Right lobe of liver (tissue), 6 donors: Measurements from ENCODE around the gene TFIP11. TPM values are rescaled to one million over a fixed set of nuclear protein-coding genes. Genes with fewer than 3 reads are reported as not detected.

Source experiments
- ATAC-seq, 4 donors: fragments of 200-7000 bp; cut with Tn5 transposase; one replicate each; pipeline ENCODE4 v1.9.1; 2020; ENCODE audit warnings: mild to moderate bottlenecking in 4 of 4, moderate library complexity in 4 of 4
- DNase-seq, 3 donors: peaks; one replicate each; pipeline ENCODE4 v3.0.0-alpha.2; 2020
- H3K27ac ChIP-seq, 3 donors: fragments of 200-600 bp; one replicate each; pipeline ENCODE4 v1.8.0; 2022
- H3K27me3 ChIP-seq, 2 donors: fragments of 200-600 bp; one replicate each; pipeline ENCODE4 v1.8.0; 2022
- H3K36me3 ChIP-seq, 4 donors: fragments of 200-600 bp; sonication (generic) in 1 of 4; one replicate each; pipeline versions ENCODE4 v1.5.1 to v1.8.0; 2017 to 2022; ENCODE audit warnings: control low read depth in 1 of 4
- H3K4me1 ChIP-seq, 4 donors: fragments of 200-600 bp; sonication (generic) in 1 of 4; one replicate each; pipeline versions ENCODE4 v1.5.1 to v1.8.0; 2017 to 2022; ENCODE audit warnings: control low read depth in 1 of 4
- H3K4me3 ChIP-seq, 3 donors: fragments of 200-600 bp; one replicate each; pipeline ENCODE4 v1.8.0; 2022
- H3K9me3 ChIP-seq, 4 donors: fragments of 200-600 bp; sonication (generic) in 1 of 4; one replicate each; pipeline versions ENCODE4 v1.5.1 to v1.8.0; 2017 to 2022; ENCODE audit warnings: control low read depth in 1 of 4
- POLR2A ChIP-seq: fragments of 450-650 bp; IDR thresholded peaks from one replicate; pipeline ENCODE4 v1.6.1; 2017; ENCODE audit warnings: antibody characterized with exemption, mild to moderate bottlenecking
- WGBS: methylation state at CpG from one replicate; pipeline ENCODE4 v1.1.6; 2018; ENCODE audit warnings: low coverage, low lambda C conversion rate; ENCODE audit not compliant: insufficient coverage; ENCODE audit errors: missing lambda C conversion rate; 5-methylcytosine and 5-hydroxymethylcytosine counted together
- intact Hi-C, 2 donors: fragments of 100-400 bp; cut with DNase I; formaldehyde crosslinking; loops; one replicate each; pipeline versions ENCODE4 v1.11.2 to v1.14.1; 2022
- total RNA-seq, 6 experiments: library from RNA; depleted of rRNA in 2 of 6; stranded (reverse); fragments of >200 nt in 2 of 6; fragmentation: NEBNext Ultra II Directional in 3 of 6; extraction: Animal tissue kit (Norgen Biotek cat#: 25700) in 3 of 6; gene quantifications; one replicate each; pipeline versions ENCODE4 v1.1.0 to v1.2.4, GENCODE V29; 2016 to 2023
- TF ChIP-seq, protein P1 (sequence below), 4 donors: fragments of 200-600 bp in 3 of 4; fragments of 450-650 bp in 1 of 4; IDR thresholded peaks; one replicate each; pipeline versions ENCODE4 v1.5.1 to v1.8.0; 2016 to 2022; ENCODE audit warnings: antibody characterized with exemption in 4 of 4, mild to moderate bottlenecking in 2 of 4
- donor health status: DM: no; HTN: yes; CAD: no.
- donor health status: DM: no; HTN: no; CAD: no.
- donor health status: DM: no; HTN: no; CAD: no.
- donor health status: DM: no; HTN: yes; CAD: no.
- donor health status: DM: no; HTN: yes; CAD: no.

Gene TFIP11
- total RNA-seq, 6 experiments from 2014 or later, result 17.0 to 24.1 (median 21.6) TPM

DNA sequence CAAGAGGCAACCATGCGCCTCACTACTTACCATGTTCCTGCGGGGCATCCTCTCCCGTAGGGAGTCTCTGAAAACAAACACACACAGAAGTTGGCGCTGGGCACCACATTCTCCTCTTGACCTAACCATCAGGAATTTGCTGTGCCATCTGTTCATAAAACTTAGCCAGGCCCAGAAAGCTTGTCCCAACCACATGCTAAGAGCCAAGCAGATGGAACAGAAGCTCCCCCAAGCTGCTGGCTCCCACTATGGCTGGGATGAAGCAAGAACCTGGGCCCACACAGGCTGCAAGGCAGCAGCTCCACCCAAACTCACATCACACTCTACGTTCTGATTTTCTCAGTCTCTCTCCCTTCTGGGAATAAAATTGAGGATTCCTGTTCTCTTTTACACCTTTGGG is 46.1 kb downstream of the TFIP11 start:
- 83% methylated on average over 3 of the region's 5 CpGs for WGBS
- Histone ChIP-seq H3K4me1 (peaks cover 0 to 9% (median 0%) of the 10 kb centered on the region in 4 donors), H3K9me3 (no peaks in the 10 kb centered on the region), H3K36me3 (peaks cover 3 to 77% (median 28%) of the 10 kb centered on the region in 4 donors), H3K4me3 (no peak overlapping the region), H3K27ac (no peak overlapping the region), H3K27me3 (no peaks in the 10 kb centered on the region)
- DNase-seq (no peak), ATAC-seq (no peak)
- TF ChIP-seq POLR2A, result no peak
- TF ChIP-seq, protein P1, sequence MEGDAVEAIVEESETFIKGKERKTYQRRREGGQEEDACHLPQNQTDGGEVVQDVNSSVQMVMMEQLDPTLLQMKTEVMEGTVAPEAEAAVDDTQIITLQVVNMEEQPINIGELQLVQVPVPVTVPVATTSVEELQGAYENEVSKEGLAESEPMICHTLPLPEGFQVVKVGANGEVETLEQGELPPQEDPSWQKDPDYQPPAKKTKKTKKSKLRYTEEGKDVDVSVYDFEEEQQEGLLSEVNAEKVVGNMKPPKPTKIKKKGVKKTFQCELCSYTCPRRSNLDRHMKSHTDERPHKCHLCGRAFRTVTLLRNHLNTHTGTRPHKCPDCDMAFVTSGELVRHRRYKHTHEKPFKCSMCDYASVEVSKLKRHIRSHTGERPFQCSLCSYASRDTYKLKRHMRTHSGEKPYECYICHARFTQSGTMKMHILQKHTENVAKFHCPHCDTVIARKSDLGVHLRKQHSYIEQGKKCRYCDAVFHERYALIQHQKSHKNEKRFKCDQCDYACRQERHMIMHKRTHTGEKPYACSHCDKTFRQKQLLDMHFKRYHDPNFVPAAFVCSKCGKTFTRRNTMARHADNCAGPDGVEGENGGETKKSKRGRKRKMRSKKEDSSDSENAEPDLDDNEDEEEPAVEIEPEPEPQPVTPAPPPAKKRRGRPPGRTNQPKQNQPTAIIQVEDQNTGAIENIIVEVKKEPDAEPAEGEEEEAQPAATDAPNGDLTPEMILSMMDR (IDR thresholded peaks at IDR 0.05), result no peak
- intact Hi-C loops, result no loop called here

DNA sequence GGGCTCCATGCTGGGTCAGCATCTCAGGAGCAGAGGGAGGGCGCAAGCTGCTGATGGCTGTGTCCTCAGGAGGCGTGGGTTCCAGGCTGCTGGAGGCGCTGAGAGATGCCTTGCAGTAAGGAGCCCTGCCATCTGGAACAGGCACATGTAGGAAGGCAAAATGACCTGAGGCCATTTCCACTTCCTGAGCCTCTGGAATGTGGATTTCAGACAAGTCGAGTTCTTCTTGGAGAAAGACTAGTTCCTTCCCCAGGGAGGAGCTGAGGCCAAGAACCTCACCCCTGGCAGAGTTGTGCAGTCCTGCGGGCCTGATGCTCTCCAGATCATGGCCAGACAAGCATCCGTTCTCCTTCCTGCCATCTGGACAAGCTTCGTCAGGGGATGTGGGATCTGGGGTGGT is 48.0 kb downstream of the TFIP11 start:
- TF ChIP-seq POLR2A, result no peak
- TF ChIP-seq, protein P1 (IDR thresholded peaks at IDR 0.05), result no peak
- H3K27ac ChIP-seq, result no peak overlapping the region
- DNase-seq (no peak), ATAC-seq (peak in 2 of 4 donors; percentile 12 to 32)
- H3K36me3 ChIP-seq, result peaks cover 0 to 61% (median 19%) of the 10 kb centered on the region in 4 donors
- no peaks in the 10 kb centered on the region for H3K9me3 ChIP-seq
- H3K4me1 ChIP-seq, result peaks cover 0 to 9% (median 0%) of the 10 kb centered on the region in 4 donors
- H3K4me3 ChIP-seq, result no peak overlapping the region
- intact Hi-C loops, result no loop called here
- WGBS, result no CpG with 5 or more reads among the region's 7 CpGs
- H3K27me3 ChIP-seq, result no peaks in the 10 kb centered on the region

DNA sequence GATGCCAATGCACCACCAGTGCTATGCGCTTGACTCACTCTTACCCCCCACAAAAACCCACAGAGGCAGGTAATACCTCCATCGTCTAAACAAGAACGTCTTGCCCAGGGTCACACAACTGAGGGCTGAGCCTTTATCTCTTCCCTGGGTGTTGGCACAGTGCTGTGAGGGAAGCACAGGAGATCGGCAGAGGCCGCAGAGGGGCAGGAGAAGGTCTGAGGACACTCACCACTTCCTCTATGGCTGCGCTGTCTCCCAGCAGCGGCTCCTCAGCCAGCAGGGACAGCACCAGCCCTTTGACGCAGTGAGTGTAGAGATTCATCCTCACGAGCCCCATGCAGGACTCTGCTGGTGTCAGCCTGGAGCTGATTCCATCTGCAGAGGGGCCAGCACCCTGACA is 48.6 kb downstream of the TFIP11 start:
- peak; percentile 16 to 39 (median 21) for ATAC-seq

DNA sequence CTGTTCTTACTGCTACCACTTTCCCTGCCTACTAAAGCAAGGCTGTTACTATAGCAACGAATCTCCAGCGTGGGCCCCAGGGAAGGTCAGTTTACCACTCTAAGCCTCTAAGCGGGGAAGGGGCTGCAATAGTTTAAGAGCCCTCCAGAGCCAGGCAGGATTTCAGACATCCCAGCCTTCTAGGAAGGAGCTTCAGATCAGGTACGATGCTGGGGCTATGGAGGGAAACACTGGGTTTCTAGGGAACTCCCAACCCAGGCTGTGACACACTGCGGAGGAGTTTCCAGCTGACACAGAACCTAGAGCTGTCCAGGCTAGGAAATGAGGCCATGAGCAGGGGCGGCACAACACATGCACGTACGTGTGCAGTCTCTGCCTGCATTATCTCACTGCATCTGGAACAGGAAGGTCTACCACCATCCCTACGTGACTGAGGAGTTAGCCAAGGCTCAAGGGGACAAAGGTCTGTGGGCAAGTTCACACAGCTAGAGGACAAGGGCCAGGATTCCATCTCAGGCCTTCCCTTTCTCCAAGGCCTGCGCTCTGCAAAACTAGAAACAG is 49.1 kb downstream of the TFIP11 start:
- WGBS, result 57% methylated on average over 4 of the region's 10 CpGs
- DNase-seq, result peak in 1 of 3 donors; percentile 34
- peak; percentile 36 to 79 (median 72) for ATAC-seq
- H3K4me1 ChIP-seq, result peaks cover 0 to 9% (median 0%) of the 10 kb centered on the region in 4 donors
- H3K4me3 ChIP-seq, result no peak overlapping the region
- peaks cover 0 to 52% (median 17%) of the 10 kb centered on the region in 4 donors for H3K36me3 ChIP-seq
- TF ChIP-seq POLR2A, result no peak
- TF ChIP-seq, protein P1 (IDR thresholded peaks at IDR 0.05), result no peak
- H3K27me3 ChIP-seq, result no peaks in the 10 kb centered on the region
- intact Hi-C loops, result no loop called here
- H3K27ac ChIP-seq, result no peak overlapping the region
- no peaks in the 10 kb centered on the region for H3K9me3 ChIP-seq

More for the DNA sequence above, 48.6 kb downstream of the TFIP11 start:
- no peak overlapping the region for H3K27ac ChIP-seq
- intact Hi-C loops, result no loop called here
- peaks cover 0 to 9% (median 0%) of the 10 kb centered on the region in 4 donors for H3K4me1 ChIP-seq
- DNase-seq, result no peak
- peaks cover 0 to 55% (median 17%) of the 10 kb centered on the region in 4 donors for H3K36me3 ChIP-seq
- TF ChIP-seq, protein P1 (IDR thresholded peaks at IDR 0.05), result no peak
- TF ChIP-seq POLR2A, result no peak
- 60% methylated on average over 1 of the region's 9 CpGs for WGBS
- H3K9me3 ChIP-seq, result no peaks in the 10 kb centered on the region
- no peak overlapping the region for H3K4me3 ChIP-seq
- no peaks in the 10 kb centered on the region for H3K27me3 ChIP-seq
